Right atrium auricular region (tissue), 2 donors: ENCODE data around the gene RAI1. TPM values are rescaled to one million over a fixed set of nuclear protein-coding genes. Genes with fewer than 3 reads are reported as not detected.

Experiments
- DNase-seq: peaks from one replicate; pipeline ENCODE4 v3.0.0-alpha.2; 2019; ENCODE audit warnings: low spot score
- H3K27ac ChIP-seq, 2 donors: fragments of 200-600 bp; sonication (generic); 1 replicate in 1 of 2; 2 replicates in 1 of 2; pipeline ENCODE4 v1.5.1; 2016 to 2019
- H3K27me3 ChIP-seq, 2 donors: fragments of 200-600 bp; sonication (generic); one replicate each; pipeline versions ENCODE4 v1.5.1 to v1.6.0; 2017 to 2019
- H3K36me3 ChIP-seq: fragments of 200-600 bp; sonication (generic); one replicate; pipeline ENCODE4 v1.5.1; 2016
- H3K4me1 ChIP-seq, 2 donors: fragments of 200-600 bp; sonication (generic); one replicate each; pipeline versions ENCODE4 v1.5.1 to v1.6.0; 2017 to 2019
- H3K4me3 ChIP-seq, 2 donors: fragments of 200-600 bp; sonication (generic); 1 replicate in 1 of 2; 2 replicates in 1 of 2; pipeline ENCODE4 v1.5.1; 2017 to 2019; ENCODE audit warnings: mild to moderate bottlenecking in 1 of 2, moderate library complexity in 1 of 2
- H3K9me3 ChIP-seq, 2 donors: fragments of 200-600 bp; sonication (generic); one replicate each; pipeline ENCODE4 v1.5.1; 2019
- CTCF ChIP-seq, 2 donors: fragments of 200-600 bp; sonication (generic); IDR thresholded peaks; one replicate each; pipeline ENCODE4 v1.5.1; 2019; ENCODE audit warnings: antibody characterized with exemption in 2 of 2
- total RNA-seq, 2 donors: library from RNA; depleted of rRNA; stranded (reverse); fragments of >200 nt; gene quantifications; one replicate each; pipeline ENCODE4 v1.1.0, GENCODE V29; 2016

Gene RAI1
- total RNA-seq, 2 donors from 2014 or later: 23.8 to 24.9 TPM

GRCh38 chr17:17786998-17787397, 105.7 kb downstream of the RAI1 start:
- H3K36me3 ChIP-seq: no peaks in the 10 kb centered on the region
- no peaks in the 10 kb centered on the region for H3K27me3 ChIP-seq
- peaks cover 0 to 84% of the 10 kb centered on the region in 2 donors for H3K4me1 ChIP-seq
- TF ChIP-seq CTCF (IDR thresholded peaks at IDR 0.05): no peak
- no peak for DNase-seq
- peak overlapping the region in 1 of 2 donors; percentile 0 for H3K27ac ChIP-seq
- H3K9me3 ChIP-seq: no peaks in the 10 kb centered on the region
- H3K4me3 ChIP-seq: no peak overlapping the region

- Histone ChIP-seq H3K36me3 (no peaks in the 10 kb centered on the region), H3K27ac (peak overlapping the region in 1 of 2 donors; percentile 0), H3K4me3 (no peak overlapping the region), H3K9me3 (no peaks in the 10 kb centered on the region), H3K4me1 (peaks cover 0 to 84% of the 10 kb centered on the region in 2 donors), H3K27me3 (no peaks in the 10 kb centered on the region)
- DNase-seq: no peak
- no peak for TF ChIP-seq CTCF (IDR thresholded peaks at IDR 0.05)
Measured at GRCh38 chr17:17787568-17787967, 106.3 kb downstream of the RAI1 start.

GRCh38 chr17:17788967-17789366, 107.7 kb downstream of the RAI1 start:
- TF ChIP-seq CTCF (IDR thresholded peaks at IDR 0.05): no peak
- H3K4me3 ChIP-seq: no peak overlapping the region
- H3K4me1 ChIP-seq: peaks cover 0 to 87% of the 10 kb centered on the region in 2 donors
- DNase-seq: no peak
- H3K36me3 ChIP-seq: peaks cover 3% of the 10 kb centered on the region
- H3K9me3 ChIP-seq: no peaks in the 10 kb centered on the region
- H3K27ac ChIP-seq: no peak overlapping the region
- H3K27me3 ChIP-seq: no peaks in the 10 kb centered on the region

- TF ChIP-seq CTCF (IDR thresholded peaks at IDR 0.05): no peak
- no peaks in the 10 kb centered on the region for H3K9me3 ChIP-seq
- H3K27ac ChIP-seq: no peak overlapping the region
- H3K27me3 ChIP-seq: no peaks in the 10 kb centered on the region
- peaks cover 8% of the 10 kb centered on the region for H3K36me3 ChIP-seq
- peaks cover 0 to 87% of the 10 kb centered on the region in 2 donors for H3K4me1 ChIP-seq
- H3K4me3 ChIP-seq: no peak overlapping the region
- no peak for DNase-seq
Measured at GRCh38 chr17:17789410-17789809, 108.2 kb downstream of the RAI1 start.

GRCh38 chr17:17789828-17790636, 108.8 kb downstream of the RAI1 start:
- Histone ChIP-seq H3K4me3 (no peak overlapping the region), H3K27me3 (no peaks in the 10 kb centered on the region), H3K27ac (peak overlapping the region in 1 of 2 donors; percentile 38), H3K9me3 (no peaks in the 10 kb centered on the region), H3K36me3 (peaks cover 13% of the 10 kb centered on the region), H3K4me1 (peaks cover 0 to 81% of the 10 kb centered on the region in 2 donors)
- DNase-seq: no peak
- no peak for TF ChIP-seq CTCF (IDR thresholded peaks at IDR 0.05)
